ENCODE measurements around the gene LYZ. TPM values are rescaled to one million over a fixed set of nuclear protein-coding genes. Genes with fewer than 3 reads are reported as not detected.

The LYZ gene
- total RNA-seq, 1 donor: 55.5 TPM

DNA sequence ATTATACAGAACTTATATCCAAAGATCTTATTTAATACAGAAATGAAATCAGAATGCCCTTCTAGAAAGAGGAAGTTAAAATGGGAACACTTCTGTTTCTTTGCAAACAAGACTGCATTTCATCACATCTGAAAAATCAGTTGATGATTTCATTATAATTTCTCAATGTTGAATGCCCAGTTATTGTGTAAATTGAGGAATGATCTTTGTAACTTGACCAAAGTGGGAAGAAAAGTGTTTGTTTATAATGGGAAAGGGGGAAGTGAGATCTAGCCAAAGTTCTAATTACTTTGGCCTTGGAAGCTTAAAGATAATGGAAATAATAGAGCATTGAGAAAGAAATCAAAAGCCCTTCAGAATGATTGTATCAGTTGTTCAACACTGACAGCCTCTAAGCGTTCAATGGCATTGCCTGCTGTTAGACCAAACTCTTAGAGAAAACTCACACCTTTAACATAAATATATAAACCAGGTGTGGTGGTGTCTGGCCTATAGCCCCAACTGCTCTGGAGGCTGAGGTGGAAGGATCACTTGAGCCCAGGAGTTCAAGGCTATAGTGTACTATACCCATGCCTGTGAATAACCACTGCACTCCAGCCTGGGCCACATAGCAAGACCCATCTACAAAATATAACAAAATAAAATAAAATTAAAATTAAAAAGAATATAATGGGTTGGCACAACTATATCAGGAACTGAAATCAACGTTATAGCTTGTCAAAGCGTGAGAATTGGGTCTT, 9.9 kb upstream of the LYZ start:
- DNase-seq (ENCODE audit: low read depth in 2 of 3, low spot score in 2 of 3): peak in 1 of 3 donors; percentile 32

DNA sequence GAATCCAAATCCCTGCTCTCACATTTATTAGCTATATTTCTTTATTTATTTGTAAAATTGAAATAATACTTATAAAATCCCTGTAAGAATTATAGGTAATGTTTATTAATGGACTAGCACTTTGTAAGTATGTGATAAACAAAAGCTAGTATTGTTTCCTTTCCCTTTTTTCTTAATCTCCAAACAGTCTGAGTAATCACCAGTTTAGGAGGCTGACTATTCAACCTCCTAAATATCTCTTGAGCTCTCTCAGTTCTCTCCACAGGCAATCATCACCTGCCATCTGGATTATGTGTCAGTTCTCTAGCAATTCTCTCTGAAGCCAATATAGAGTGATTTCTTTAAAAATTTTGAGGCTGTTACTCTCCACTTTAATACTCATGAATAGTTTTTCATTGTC, 9.2 kb upstream of the LYZ start:
- no peak for DNase-seq (ENCODE audit: low read depth in 2 of 3, low spot score in 2 of 3)

DNA sequence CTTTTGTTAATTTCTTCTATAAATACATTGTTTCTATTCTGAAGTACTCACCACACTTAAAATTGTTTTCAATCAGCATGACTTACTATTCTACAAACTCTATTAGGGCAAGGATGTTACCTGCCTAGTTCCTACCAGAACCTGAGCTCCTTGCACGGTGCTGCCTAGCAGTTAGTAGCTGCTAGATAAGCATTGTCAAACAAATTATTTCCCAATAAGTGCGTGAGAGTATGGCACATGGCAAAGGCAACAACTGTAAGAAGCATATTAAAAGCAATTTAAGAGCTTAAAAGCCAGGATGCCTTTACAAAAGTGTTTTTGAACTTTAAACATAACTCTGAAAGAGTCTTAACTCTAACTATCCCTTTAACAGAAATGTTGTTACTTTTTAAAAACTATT, 8.2 kb upstream of the LYZ start:
- no peak for DNase-seq (ENCODE audit: low read depth in 2 of 3, low spot score in 2 of 3)

DNA sequence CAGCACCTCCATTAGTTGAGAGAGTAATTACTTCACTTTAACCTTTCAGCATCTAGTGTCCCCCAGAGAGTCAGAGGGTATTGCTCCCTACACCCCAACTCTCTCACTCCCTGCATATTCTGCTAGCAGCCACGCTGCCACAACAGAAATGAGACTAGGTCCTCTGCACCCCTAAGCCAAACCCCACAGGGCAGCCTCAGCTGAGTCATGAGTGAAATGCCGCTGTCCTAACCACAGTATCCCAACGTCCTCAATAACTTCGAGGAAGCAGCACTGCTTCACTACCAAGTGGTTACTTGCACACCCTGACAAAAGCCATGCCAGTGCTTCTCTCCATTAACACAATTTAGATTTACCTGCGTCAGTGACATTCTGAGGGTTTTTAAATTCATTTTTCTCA, 6.9 kb upstream of the LYZ start:
- peak in 1 of 3 donors; percentile 31 for DNase-seq (ENCODE audit: low read depth in 2 of 3, low spot score in 2 of 3)

DNA sequence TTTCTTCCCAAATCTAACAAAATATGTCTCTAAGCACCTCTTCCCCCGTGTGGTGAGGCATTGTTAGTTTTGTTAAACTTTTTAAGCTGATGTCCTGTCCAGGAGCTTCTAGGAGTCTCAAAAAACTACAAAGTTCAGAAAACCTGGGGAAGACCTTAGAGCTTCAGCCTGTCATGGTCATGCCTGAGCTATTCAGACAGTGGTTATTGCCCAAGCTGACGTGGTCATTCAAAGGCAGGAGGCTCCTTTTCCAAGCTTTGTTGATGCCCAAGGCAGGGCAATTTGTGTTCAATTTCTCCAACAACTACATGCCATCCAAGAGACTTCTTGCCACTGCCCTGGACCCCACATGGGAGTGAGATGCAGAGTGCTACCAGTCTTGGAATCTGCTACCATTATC, 5.8 kb upstream of the LYZ start:
- DNase-seq (ENCODE audit: low read depth in 2 of 3, low spot score in 2 of 3): no peak

DNA sequence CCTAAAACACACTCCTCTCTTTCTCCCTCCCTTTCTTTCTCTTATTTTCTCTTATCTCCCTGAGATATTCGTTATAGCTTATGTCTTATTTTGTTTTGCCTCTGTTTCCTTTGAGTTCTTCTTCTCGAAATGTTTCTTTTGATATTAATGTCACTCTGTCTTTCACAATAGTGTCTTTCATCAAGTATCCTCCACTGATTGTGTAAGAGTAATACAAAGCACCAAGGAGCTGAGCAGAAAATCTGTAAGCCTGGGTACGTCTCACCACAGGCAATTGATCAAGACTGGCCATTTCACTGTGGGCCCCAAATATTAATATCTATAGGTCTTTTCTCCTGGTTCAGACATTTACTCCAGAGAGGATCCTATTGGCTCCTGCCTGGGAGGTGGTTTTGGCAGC, 4.8 kb upstream of the LYZ start:
- no peak for DNase-seq (ENCODE audit: low read depth in 2 of 3, low spot score in 2 of 3)

DNA sequence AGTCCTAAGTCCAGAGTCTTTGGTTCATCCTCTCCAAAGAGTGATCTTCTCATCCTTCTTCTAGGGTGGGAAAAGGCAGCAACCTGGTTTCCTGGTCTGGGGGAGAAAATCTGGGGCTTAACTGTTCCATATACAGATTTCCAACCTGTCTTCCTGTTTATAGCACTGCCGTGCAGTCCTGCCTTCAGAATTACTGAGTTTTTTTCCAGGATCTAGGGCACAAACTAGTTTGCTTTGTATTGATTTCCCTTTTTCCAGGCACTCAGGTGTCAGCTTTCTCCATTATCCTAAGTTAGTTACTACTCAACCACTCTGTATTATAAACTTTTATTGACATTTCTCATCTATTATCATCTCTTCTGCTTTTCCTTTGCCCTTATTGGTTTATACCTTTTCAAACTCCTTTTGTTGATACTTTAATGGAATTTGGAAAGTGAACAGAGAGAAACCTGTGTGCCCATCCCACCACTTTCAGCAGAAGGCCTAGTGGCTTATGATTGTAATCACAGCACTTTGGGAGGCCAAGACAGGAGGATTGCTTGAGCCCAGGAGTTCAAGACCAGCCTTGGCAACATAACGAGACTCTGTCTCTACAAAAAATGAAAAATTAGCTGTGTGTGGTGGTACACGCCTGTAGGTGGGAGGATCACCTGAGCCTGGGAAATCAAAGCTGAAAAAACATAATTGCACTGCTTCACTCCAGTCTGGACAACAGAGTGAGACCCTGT, 4.1 kb upstream of the LYZ start:
- no peak for DNase-seq (ENCODE audit: low read depth in 2 of 3, low spot score in 2 of 3)

DNA sequence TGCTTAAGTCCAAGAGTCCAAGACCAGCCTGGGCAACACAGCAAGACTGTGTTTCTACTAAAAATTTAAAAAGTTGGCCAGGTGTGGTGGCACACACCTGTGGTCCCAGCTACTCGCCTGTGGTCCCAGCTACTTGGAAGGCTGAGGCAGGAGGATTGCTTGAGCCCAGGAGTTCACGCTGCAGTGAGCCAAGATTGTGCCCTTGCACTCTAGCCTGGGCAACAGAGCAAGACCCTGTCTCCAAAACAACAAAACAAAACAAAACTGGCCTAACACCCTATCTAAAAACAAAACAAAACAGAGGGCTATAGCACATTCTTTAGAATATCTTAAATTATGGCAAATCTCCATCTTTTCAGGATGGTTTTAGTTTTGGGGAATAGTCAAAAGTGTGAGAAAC, 3.1 kb upstream of the LYZ start:
- DNase-seq (ENCODE audit: low read depth in 2 of 3, low spot score in 2 of 3): no peak

DNA sequence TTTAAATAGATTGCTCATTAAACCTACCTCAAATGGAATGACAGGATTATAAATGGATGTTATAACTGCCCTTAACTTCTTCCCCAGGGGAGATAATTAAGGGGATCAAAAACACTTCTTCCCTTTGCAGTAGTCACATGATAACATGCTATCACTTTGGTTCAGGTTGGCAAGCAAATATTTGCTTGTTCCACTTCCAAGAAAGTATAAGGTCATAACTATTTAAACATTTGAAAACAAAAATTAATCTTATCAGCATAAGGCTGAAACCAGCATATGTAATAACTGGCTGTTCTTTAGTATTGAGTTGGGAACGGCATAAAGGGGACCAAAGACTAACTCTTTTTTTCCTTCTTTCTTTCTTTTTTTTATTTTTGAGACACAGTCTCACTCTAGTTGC, 2.4 kb upstream of the LYZ start:
- no peak for DNase-seq (ENCODE audit: low read depth in 2 of 3, low spot score in 2 of 3)

DNA sequence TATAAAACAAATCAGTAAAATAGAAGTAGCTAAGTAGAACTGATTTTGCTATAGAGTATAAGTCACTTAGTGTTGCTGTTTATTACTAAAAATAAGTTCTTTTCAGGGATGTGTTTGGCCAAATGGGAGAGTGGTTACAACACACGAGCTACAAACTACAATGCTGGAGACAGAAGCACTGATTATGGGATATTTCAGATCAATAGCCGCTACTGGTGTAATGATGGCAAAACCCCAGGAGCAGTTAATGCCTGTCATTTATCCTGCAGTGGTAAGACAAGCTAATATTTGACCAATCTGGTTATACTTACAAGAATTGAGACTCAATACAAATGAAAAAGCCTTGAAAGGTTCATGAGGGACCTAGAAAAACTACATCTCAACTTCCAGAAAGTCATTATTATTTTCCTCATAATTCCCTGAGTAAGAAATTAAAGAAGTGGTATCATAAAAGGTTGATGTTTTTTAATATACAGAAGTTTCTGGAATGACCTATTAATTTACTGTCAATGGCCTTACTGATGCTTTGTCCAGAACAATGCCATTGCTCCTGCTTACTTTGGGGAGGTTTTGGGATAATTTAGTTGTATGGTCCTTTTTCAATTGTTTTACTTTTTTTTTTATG, 1.9 kb downstream of the LYZ start:
- DNase-seq (ENCODE audit: low read depth in 2 of 3, low spot score in 2 of 3): no peak

DNA sequence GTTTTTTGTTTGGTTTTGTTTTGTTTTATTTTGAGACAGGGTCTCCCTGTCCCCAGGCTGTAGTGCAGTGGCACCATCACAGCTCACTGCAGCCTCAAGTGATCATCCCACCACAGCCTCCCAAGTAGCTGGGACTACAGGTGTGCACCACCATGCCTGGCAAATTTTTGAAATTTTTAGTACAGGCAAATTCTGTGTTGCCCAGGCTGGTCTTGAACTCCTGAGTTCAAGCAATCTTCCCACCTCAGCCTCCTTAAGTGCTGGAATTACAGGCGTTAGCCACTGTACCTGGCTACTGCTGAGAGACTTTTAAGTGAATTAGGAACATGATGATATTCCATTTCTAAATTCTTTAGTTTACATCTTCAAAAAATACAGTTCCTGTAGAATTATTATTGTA, 2.6 kb downstream of the LYZ start:
- DNase-seq (ENCODE audit: low read depth in 2 of 3, low spot score in 2 of 3): no peak

DNA sequence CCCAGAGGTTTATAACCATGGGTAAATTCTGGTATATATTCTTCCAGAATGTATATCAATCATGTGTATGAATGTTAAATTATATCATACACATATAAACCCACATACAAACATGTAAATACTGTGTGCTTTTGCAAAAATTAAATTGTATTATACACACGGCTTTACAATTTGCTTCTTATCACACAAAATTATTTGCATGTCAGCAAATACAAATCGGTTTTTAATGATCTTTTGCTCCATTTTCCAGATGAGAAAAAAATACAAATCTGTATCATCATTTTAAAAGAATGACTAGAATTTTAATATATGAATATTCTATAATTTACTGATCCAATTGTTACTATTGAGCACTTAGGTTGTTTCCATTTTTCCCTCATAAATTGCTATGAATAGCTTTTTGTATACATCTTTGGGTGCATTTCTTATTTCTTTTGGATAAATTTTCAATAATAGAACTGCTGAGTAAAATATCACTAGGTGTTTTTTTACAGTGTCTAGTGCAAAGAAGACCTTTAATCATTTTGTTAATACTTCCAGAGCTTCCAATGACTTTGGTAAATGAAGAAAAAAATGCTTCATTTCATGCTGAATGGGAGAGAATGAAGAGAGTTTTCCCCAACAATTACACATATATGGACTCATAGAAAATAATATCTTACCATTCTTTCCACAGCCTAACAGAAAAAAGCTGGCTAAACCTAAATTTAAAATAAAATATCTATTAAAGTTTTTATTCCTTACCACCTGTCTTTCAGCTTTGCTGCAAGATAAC, 3.5 kb downstream of the LYZ start:
- no peak for DNase-seq (ENCODE audit: low read depth in 2 of 3, low spot score in 2 of 3)

DNA sequence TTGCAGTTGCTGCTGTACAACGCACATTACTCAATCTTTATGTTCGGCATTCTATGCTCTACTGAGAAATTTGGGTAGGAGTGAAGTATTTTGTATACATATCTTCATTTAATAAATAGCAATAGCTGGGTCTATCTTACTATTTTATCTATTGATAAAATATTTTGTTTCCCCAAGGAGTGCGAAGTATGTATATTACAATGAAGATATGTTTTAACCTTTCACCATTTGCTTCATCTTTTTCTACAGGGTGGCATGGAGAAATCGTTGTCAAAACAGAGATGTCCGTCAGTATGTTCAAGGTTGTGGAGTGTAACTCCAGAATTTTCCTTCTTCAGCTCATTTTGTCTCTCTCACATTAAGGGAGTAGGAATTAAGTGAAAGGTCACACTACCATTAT, 4.7 kb downstream of the LYZ start:
- no peak for DNase-seq (ENCODE audit: low read depth in 2 of 3, low spot score in 2 of 3)

DNA sequence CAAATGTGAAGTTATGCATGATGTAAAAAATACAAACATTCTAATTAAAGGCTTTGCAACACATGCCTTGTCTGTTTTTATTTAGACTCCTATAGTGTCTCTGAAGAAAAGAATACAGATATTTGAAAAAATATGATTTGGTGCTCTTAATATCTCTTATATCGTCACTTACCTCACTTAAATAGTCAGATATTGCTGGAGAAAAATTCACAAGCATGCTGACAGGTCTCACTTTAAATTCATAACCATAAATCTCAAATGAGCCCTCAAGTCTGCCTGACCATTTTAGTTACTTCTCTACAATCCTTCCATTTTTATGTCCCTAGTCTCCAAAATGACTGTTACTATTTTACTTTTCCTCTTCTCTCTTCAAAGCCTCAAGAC, 6.0 kb downstream of the LYZ start:
- DNase-seq (ENCODE audit: low read depth in 2 of 3, low spot score in 2 of 3): no peak

DNA sequence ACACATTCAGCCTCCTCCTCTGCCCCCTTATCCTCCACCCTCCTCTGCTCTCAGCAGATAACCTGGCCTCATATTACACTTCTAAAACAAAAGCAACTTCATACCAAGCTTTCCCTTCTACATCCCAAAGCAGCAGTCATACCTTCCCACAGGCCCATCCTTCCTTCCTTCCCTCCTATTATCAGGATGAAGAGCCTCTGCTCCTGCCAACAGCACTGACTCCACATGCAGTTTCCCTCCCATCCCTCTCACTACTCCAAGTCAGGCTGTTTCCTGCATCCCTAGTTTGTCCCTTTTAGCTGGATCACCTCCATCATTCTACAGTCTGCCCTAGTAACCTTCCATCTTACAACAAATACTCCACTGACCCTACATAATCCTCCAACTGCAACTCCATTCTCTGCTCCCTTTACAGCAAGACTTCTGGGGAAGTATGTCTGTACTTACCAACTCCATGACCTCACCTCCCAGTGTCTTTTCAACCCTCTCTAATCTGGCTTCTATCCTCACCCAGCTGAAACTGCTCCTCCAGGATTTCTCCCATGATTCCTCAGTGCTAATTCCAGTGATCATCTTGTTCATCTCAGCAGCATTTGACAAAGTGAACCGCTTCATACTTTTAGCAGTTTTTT, 6.5 kb downstream of the LYZ start:
- no peak for DNase-seq (ENCODE audit: low read depth in 2 of 3, low spot score in 2 of 3)

DNA sequence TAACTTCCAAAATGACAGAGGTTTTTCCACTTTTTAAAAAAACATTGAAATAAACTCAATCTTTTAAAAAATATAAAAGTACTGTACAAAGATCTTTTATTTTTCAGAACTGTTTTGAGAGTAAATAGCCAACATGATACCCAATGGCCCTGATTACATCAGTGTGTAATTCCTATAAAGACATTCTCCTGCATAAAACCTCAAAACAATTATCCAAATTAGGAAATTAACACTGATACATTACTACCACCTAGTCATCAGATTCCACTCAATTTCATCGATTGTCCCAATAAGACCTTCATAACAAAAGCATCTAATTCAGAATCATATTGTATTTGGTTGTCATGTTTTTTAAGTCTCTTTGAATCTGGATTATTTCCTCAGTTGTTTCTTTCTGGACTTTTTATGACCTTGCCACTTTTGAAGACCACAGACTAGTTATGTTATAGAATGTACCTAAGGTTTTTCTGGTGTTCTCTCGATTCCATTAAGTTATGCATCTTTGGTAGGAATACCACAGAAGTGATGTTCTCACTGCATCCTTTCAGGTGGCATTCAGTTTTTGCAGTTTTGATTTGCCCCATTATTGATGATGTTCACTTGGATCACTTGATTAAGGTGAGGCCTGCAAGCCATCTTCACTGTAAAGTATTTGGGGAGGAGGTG, 7.3 kb downstream of the LYZ start:
- DNase-seq (ENCODE audit: low read depth in 2 of 3, low spot score in 2 of 3): no peak

DNA sequence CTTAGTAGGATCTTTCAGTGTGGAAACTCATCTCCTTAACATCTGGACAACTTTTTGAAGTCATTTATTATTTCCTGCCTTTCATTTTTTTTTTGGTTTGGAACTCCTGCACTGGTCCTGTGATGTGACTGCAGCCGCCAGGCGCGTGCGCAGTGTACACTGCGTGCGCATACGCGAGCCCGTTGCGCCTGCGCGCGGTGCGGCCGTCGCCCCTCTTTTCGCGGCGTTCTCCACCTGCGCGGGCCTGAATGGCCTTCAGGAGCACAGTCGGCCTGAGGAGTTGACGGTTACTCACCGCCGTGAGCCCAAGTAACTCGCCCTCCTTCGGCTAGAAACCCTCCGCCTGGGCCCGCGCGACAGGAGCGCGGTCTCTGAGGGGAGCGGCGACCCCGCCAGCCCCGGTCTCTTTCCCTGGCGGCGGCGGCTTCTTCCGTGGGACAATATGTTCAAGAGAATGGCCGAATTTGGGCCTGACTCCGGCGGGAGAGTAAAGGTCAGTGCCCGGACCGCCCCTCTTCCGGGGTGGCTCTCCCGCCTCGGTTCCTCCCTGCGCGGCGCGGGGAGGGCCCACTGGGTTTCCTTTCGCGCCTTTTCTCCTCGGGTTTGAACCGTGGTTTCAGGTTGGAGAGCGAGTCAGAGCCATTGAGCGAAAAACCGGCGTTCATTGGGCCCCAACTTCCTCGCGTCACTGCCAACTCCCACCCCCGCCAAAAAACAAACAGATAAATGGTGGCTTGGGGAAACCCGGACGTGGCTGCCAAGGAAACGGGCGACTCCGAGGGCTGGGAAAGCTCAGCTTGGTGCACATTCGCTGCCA, 11.6 kb downstream of the LYZ start, which contains the start of gene YEATS4:
YEATS4 (plus strand) TSS at position 213 of the 817 bp plus-strand sequence; CDS start at position 443, 230 bp downstream.
- peak; percentile 78 to 91 (median 88) for DNase-seq (ENCODE audit: low read depth in 2 of 3, low spot score in 2 of 3)

DNA sequence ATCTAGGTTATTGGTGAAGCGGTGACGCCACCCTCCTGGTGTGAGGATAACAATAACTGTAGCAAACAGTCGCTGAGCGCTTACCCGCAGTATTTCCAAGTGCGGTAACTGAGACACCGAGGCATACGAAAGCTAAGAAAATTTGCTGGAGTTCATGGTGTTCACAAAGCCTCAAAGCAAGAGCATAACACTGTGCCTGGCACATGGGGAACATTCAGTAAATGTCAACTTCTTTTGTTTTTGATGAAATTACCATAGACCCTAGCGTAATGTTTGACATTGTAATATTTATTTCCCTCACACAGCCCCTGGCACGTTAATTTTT, 12.1 kb downstream of the LYZ start:
- no peak for DNase-seq (ENCODE audit: low read depth in 2 of 3, low spot score in 2 of 3)

DNA sequence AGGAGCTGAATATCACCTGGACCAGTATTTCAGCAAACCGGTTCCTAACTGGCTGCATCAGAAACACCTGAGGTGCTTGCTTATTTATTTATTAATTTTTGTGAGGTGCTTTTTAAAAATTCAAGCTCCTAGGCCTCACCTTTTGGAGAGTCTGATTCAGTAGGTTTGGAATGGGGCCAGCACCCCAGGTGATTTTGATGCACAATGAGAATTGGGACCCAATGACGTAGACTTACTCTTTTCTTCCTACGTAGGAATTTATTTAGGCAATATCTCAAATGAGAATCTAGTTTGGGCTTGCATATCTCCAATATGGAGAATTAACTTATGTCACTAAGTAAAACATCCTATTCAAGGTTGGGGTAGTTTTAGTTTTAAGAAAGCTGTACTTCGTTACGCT, 18.6 kb downstream of the LYZ start:
- no peak for DNase-seq (ENCODE audit: low read depth in 2 of 3, low spot score in 2 of 3)

Data from hematopoietic multipotent progenitor cell (in vitro differentiated cells).